Psoas muscle (tissue), 8 donors: Measurements from ENCODE around the gene PWWP2B. TPM values are rescaled to one million over a fixed set of nuclear protein-coding genes. Genes with fewer than 3 reads are reported as not detected.

Source experiments
- ATAC-seq, 4 donors: fragments of 200-7000 bp; cut with Tn5 transposase; one replicate each; pipeline ENCODE4 v1.9.1; 2020; ENCODE audit warnings: moderate library complexity in 3 of 4, mild to moderate bottlenecking in 2 of 4
- DNase-seq, 2 donors: peaks; one replicate each; pipeline ENCODE4 v3.0.0-alpha.2; 2020
- H3K27ac ChIP-seq: fragments of 200-600 bp; one replicate; pipeline ENCODE4 v1.8.0; 2022
- H3K27me3 ChIP-seq, 3 donors: fragments of 200-600 bp in 1 of 3; one replicate each; pipeline versions ENCODE4 v1.6.1 to v1.8.0; 2013 to 2022; ENCODE audit warnings: low read length in 2 of 3, mild to moderate bottlenecking in 2 of 3, moderate library complexity in 1 of 3; ENCODE audit not compliant: insufficient read depth in 3 of 3
- H3K36me3 ChIP-seq, 2 donors: fragments of 200-600 bp in 1 of 2; one replicate each; pipeline versions ENCODE4 v1.6.1 to v1.8.0; 2013 to 2022; ENCODE audit warnings: low read depth in 1 of 2, mild to moderate bottlenecking in 1 of 2, moderate library complexity in 1 of 2; ENCODE audit not compliant: insufficient read depth in 1 of 2
- H3K4me1 ChIP-seq: fragments of 200-600 bp; one replicate; pipeline ENCODE4 v1.8.0; 2022
- H3K4me3 ChIP-seq: fragments of 200-600 bp; one replicate; pipeline ENCODE4 v1.8.0; 2022; ENCODE audit warnings: mild to moderate bottlenecking
- H3K9me3 ChIP-seq: fragments of 200-600 bp; one replicate; pipeline ENCODE4 v1.8.0; 2022
- WGBS, 3 donors: extraction: QIAGEN DNeasy Blood & Tissue Kit; methylation state at CpG; one replicate each; pipeline versions ENCODE4 v1.1.6 to v1.1.7; 2013; 5-methylcytosine and 5-hydroxymethylcytosine counted together
- intact Hi-C, 2 donors: fragments of 100-400 bp; cut with DNase I; formaldehyde crosslinking; loops; one replicate each; pipeline versions ENCODE4 v1.11.0 to v1.14.2; 2022
- polyA plus RNA-seq, 3 donors: library from polyadenylated mRNA; stranded (reverse); fragments of 200-250 nt; gene quantifications; one replicate each; pipeline ENCODE4 v1.2.3, GENCODE V29; 2013
- total RNA-seq, 4 donors: library from RNA; stranded (reverse); fragmentation: NEBNext Ultra II Directional in 2 of 4; extraction: Animal tissue kit (Norgen Biotek cat#: 25700) in 2 of 4; gene quantifications; one replicate each; pipeline versions ENCODE4 v1.2.1 to v1.2.4, GENCODE V29; 2021 to 2023
- TF ChIP-seq, protein P1 (sequence below): fragments of 200-600 bp; IDR thresholded peaks from one replicate; pipeline ENCODE4 v1.8.0; 2022; ENCODE audit warnings: antibody characterized with exemption
- donor health status: healthy with polysubstance abuse.
- donor health status: DM: no; HTN: no; CAD: no; lungs with moderate emphysema.
- donor health status: Bipolar disorder and iron deficiency.
- donor health status: healthy.
- donor health status: DM: yes; HTN: yes; CAD: no.
- donor health status: DM: no; HTN: no; CAD: no.
- donor health status: DM: no; HTN: no; CAD: no.
- donor health status: DM: yes; HTN: yes; CAD: no.

The PWWP2B gene
- total and polyA plus RNA-seq, 7 donors: 14.5 to 35.2 (median 22.2) TPM

DNA sequence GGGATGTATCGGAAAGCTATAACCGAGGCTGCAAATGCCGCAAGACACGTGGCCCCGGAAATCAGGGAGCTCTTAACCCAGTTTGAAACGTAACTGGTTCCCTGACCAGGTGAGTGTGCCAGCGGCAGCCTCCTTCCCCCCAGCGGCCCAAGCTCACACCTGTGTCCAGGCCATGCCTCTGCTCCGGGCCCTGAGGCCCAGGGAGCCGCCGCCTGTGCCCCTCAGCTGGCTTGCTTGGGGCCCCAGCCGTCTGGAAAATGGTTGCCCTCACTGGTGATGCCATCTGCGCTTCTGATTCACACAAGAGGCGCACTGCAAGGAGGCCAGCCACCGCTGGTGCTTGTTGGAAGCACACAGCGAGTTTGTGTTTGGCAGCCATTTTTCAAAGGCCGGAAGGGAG is 9.2 kb downstream of the PWWP2B start:
- intact Hi-C loops: no loop called here
- WGBS, 3 donors: 89 to 95% (median 95%) methylated on average over 17 of the region's 17 CpGs

DNA sequence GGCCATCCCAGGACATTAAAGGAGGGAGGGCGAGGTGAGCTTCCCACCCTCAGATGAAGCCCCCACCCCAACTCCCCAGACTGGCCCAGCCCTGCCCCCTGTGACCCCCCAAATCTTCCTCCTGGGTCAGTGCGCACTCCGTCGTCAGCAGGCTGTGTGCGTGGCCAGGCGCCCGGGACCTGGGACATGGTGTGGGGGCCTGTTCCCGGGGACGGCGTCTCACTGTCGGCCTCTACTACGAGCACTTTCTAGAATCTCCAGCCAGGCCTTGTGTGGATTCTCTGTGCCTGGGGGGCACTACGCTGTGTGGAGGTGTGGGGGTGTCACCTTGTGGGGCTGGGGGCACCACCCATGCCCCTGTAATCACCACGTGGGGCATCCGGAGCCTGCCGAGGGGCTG is 9.8 kb downstream of the PWWP2B start:
- Histone ChIP-seq H3K9me3 (no peaks in the 10 kb centered on the region), H3K36me3 (peaks cover 0 to 18% of the 10 kb centered on the region in 2 donors), H3K27me3 (no peaks in the 10 kb centered on the region), H3K27ac (no peak overlapping the region), H3K4me3 (no peak overlapping the region), H3K4me1 (peaks cover 25% of the 10 kb centered on the region)
- WGBS, 3 donors: 96 to 97% (median 97%) methylated on average over 16 of the region's 16 CpGs
- no peak for DNase-seq
- no peak for ATAC-seq
- intact Hi-C loops: no loop called here
- TF ChIP-seq, protein P1, sequence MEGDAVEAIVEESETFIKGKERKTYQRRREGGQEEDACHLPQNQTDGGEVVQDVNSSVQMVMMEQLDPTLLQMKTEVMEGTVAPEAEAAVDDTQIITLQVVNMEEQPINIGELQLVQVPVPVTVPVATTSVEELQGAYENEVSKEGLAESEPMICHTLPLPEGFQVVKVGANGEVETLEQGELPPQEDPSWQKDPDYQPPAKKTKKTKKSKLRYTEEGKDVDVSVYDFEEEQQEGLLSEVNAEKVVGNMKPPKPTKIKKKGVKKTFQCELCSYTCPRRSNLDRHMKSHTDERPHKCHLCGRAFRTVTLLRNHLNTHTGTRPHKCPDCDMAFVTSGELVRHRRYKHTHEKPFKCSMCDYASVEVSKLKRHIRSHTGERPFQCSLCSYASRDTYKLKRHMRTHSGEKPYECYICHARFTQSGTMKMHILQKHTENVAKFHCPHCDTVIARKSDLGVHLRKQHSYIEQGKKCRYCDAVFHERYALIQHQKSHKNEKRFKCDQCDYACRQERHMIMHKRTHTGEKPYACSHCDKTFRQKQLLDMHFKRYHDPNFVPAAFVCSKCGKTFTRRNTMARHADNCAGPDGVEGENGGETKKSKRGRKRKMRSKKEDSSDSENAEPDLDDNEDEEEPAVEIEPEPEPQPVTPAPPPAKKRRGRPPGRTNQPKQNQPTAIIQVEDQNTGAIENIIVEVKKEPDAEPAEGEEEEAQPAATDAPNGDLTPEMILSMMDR: no peak

More for the DNA sequence above, 9.2 kb downstream of the PWWP2B start:
- Histone ChIP-seq H3K4me1 (peaks cover 27% of the 10 kb centered on the region), H3K27ac (no peak overlapping the region), H3K9me3 (no peaks in the 10 kb centered on the region), H3K36me3 (peaks cover 0 to 18% of the 10 kb centered on the region in 2 donors), H3K4me3 (no peak overlapping the region), H3K27me3 (no peaks in the 10 kb centered on the region)
- TF ChIP-seq, protein P1: no peak
- DNase-seq: no peak
- no peak for ATAC-seq

- Histone ChIP-seq H3K36me3 (peaks cover 0 to 18% of the 10 kb centered on the region in 2 donors), H3K4me1 (peaks cover 27% of the 10 kb centered on the region), H3K9me3 (no peaks in the 10 kb centered on the region), H3K4me3 (no peak overlapping the region), H3K27me3 (no peaks in the 10 kb centered on the region), H3K27ac (no peak overlapping the region)
- TF ChIP-seq, protein P1: no peak
- WGBS, 3 donors: 68 to 88% (median 76%) methylated on average over 9 to 12 of the region's 12 CpGs
- intact Hi-C loops: no loop called here
- peak in 1 of 2 donors; percentile 49 for DNase-seq
- ATAC-seq: peak in 2 of 4 donors; percentile 18 to 26
Measured at GRCh38 chr10:132407243-132407746, 10.3 kb downstream of the PWWP2B start.

DNA sequence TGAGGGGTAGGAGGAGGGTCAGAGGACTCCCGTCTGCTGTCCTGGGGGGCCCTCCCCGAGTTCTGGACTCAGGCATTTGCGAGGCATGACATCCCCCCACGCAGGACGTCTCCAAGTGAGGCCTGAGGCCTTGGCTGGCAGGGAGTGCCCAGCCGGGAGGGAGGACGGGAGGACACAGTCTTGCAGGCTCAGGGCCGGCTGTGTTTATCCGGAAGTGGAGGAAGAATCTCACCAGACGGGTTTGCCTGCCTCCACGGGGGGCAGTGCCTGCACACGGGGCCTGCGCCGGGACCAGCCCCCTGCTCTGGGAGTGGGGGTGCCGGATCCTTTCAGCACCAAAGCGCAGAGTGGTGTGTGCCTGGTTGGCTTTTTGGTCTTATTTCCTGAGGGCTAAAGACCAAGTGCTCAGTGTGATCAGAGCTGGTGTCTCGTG is 10.9 kb downstream of the PWWP2B start:
- intact Hi-C loops: no loop called here
- ATAC-seq (peak in 1 of 4 donors; percentile 10), DNase-seq (no peak)
- WGBS, 3 donors: 67 to 69% (median 68%) methylated on average over 17 of the region's 17 CpGs
- no peak overlapping the region for H3K4me3 ChIP-seq
- H3K27me3 ChIP-seq: no peaks in the 10 kb centered on the region
- TF ChIP-seq, protein P1: no peak
- H3K4me1 ChIP-seq: peaks cover 32% of the 10 kb centered on the region
- no peak overlapping the region for H3K27ac ChIP-seq
- peaks cover 0 to 18% of the 10 kb centered on the region in 2 donors for H3K36me3 ChIP-seq
- no peaks in the 10 kb centered on the region for H3K9me3 ChIP-seq

- whole genome bisulfite sequencing, 3 donors: 60 to 67% (median 62%) methylated on average over 19 to 20 of the region's 20 CpGs
- TF ChIP-seq, protein P1: no peak
- H3K27ac ChIP-seq: peak overlapping the region; percentile 16
- H3K4me3 ChIP-seq: no peak overlapping the region
- peaks cover 37% of the 10 kb centered on the region for H3K4me1 ChIP-seq
- no peaks in the 10 kb centered on the region for H3K27me3 ChIP-seq
- ATAC-seq (peak in 2 of 4 donors; percentile 2 to 5), DNase-seq (no peak)
- H3K9me3 ChIP-seq: no peaks in the 10 kb centered on the region
- peaks cover 0 to 18% of the 10 kb centered on the region in 2 donors for H3K36me3 ChIP-seq
- intact Hi-C loops: no loop called here
Measured at GRCh38 chr10:132408367-132408781, 11.4 kb downstream of the PWWP2B start.
